HepG2 (cell line): Measurements from ENCODE around the gene PMEPA1. TPM values are rescaled to one million over a fixed set of nuclear protein-coding genes. Genes with fewer than 3 reads are reported as not detected.

Source experiments
- ATAC-seq: fragments of 200-7000 bp; cut with Tn5 transposase; 3 replicates; pipeline ENCODE4 v1.9.1; 2020; ENCODE audit warnings: mild to moderate bottlenecking, moderate library complexity
- BruUV-seq: library from RNA; stranded (reverse); fragments of 400-500 nt; replicated peaks from 2 replicates; lab custom pipeline; 2021; lab: Mats Ljungman, UMichigan
- CTCF ChIA-PET: fragments of 300-600 bp; formaldehyde crosslinking; extraction: SDS; loops from one replicate; lab custom pipeline; 2021; ENCODE audit warnings: low total read pairs, inconsistent platforms, low intra/inter-chr PET ratio; lab: Yijun Ruan, JAX
- POLR2A ChIA-PET: fragments of 350-600 bp; sonication (Branson Sonifier 250); formaldehyde crosslinking; loops from one replicate; lab custom pipeline; 2020; ENCODE audit warnings: antibody characterized with exemption, inconsistent platforms; lab: Yijun Ruan, JAX
- DNase-seq: peaks from one replicate; pipeline ENCODE4 v3.0.0-alpha.2; 2015; ENCODE audit warnings: low spot score
- FAIRE-seq: peaks from 3 replicates; lab custom pipeline; 2011; peaks lifted over from hg19 to GRCh38; lab: Jason Lieb, UNC
- H2AFZ ChIP-seq: one replicate; pipeline ENCODE4 v1.6.1; 2011; ENCODE audit warnings: low read length, inconsistent platforms
- H3K27ac ChIP-seq: fragments of 300-600 bp; 3 replicates; pipeline ENCODE4 v1.8.0; 2011; ENCODE audit warnings: mixed run types, mild to moderate bottlenecking, mixed read lengths, low read length, inconsistent platforms; ENCODE audit not compliant: insufficient read depth; ENCODE audit errors: extremely low read length
- H3K27me3 ChIP-seq, 2 experiments: fragments of 200-600 bp in 1 of 2; 2 replicates in 1 of 2; 3 replicates in 1 of 2; pipeline versions ENCODE4 v1.6.0 to v1.8.0; 2011; ENCODE audit warnings: low read length in 2 of 2, mild to moderate bottlenecking in 2 of 2, moderate library complexity in 2 of 2, inconsistent platforms in 1 of 2; ENCODE audit not compliant: insufficient read depth in 2 of 2, control insufficient read depth in 1 of 2
- H3K36me3 ChIP-seq, 2 experiments: fragments of 200-600 bp in 1 of 2; replicated peaks in 1 of 2; 2 replicates in 1 of 2; 3 replicates in 1 of 2; pipeline versions ENCODE4 v1.5.1 to v1.8.0; 2011; ENCODE audit warnings: low read length in 2 of 2, inconsistent platforms in 1 of 2; ENCODE audit not compliant: insufficient read depth in 2 of 2, control insufficient read depth in 1 of 2
- H3K4me1 ChIP-seq: 2 replicates; pipeline ENCODE4 v1.5.1; 2012; ENCODE audit warnings: low read length, inconsistent platforms; ENCODE audit not compliant: insufficient read depth
- H3K4me2 ChIP-seq: 2 replicates; pipeline ENCODE4 v1.6.0; 2011; ENCODE audit warnings: low read depth, low read length, inconsistent platforms
- H3K4me3 ChIP-seq, 3 experiments: fragments of 200-600 bp in 1 of 3; sonication (generic), shearing (Covaris generic) in 1 of 3; replicated peaks in 1 of 3; 2 replicates each; pipeline ENCODE4 v1.5.1; 2011 to 2016; ENCODE audit warnings: low read length in 3 of 3, inconsistent platforms in 2 of 3, low read depth in 2 of 3, mild to moderate bottlenecking in 2 of 3, control low read depth in 1 of 3, mixed read lengths in 1 of 3; ENCODE audit not compliant: insufficient read depth in 1 of 3
- H3K79me2 ChIP-seq: one replicate; pipeline ENCODE4 v1.6.1; 2011; ENCODE audit warnings: low read length, inconsistent platforms; ENCODE audit not compliant: insufficient read depth
- H3K9ac ChIP-seq: 2 replicates; pipeline ENCODE4 v1.6.0; 2011; ENCODE audit warnings: mild to moderate bottlenecking, low read depth, low read length, inconsistent platforms; ENCODE audit not compliant: insufficient read depth
- H3K9me3 ChIP-seq: 2 replicates; pipeline ENCODE4 v1.5.1; 2012; ENCODE audit warnings: mild to moderate bottlenecking, low read length
- H4K20me1 ChIP-seq: 2 replicates; pipeline ENCODE4 v1.6.0; 2011; ENCODE audit warnings: inconsistent platforms, mild to moderate bottlenecking, low read length, moderate library complexity; ENCODE audit not compliant: insufficient read depth
- ARID5B ChIP-seq: IDR thresholded peaks from 2 replicates; pipeline ENCODE4 v1.4.0; 2020; ENCODE audit warnings: mild to moderate bottlenecking, missing genetic modification reagents
- ATF7 ChIP-seq, 2 experiments: fragments of 450-650 bp in 1 of 2; sonication (generic) in 1 of 2; formaldehyde crosslinking in 1 of 2; IDR thresholded peaks; 2 replicates each; pipeline versions ENCODE4 v1.4.0 to v1.6.1; 2016 to 2020; ENCODE audit warnings: antibody characterized with exemption in 1 of 2, mild to moderate bottlenecking in 1 of 2, missing genetic modification reagents in 1 of 2
- BCL6 ChIP-seq: IDR thresholded peaks from 2 replicates; pipeline ENCODE4 v1.6.1; 2016; ENCODE audit warnings: missing genetic modification reagents, missing compliant biosample characterization
- CEBPB ChIP-seq: IDR thresholded peaks from 2 replicates; pipeline ENCODE4 v1.6.1; 2011; ENCODE audit warnings: low read depth, low read length, improper control_type of control experiment, borderline replicate concordance
- CEBPG ChIP-seq: IDR thresholded peaks from 2 replicates; pipeline ENCODE4 v1.6.1; 2016
- IKZF1 ChIP-seq: fragments of 450-650 bp; IDR thresholded peaks from 2 replicates; pipeline ENCODE4 v1.7.1; 2016
- MAFF ChIP-seq: IDR thresholded peaks from 2 replicates; pipeline ENCODE4 v1.6.1; 2011; ENCODE audit warnings: low read depth, low read length, improper control_type of control experiment
- MAFK ChIP-seq, 2 experiments: IDR thresholded peaks in 1 of 2; conservative IDR thresholded peaks in 1 of 2; 2 replicates each; pipeline ENCODE4 v1.6.1; 2011; ENCODE audit warnings: improper control_type of control experiment in 2 of 2, low read length in 2 of 2
- WGBS: methylation state at CpG from one replicate; pipeline ENCODE4 v1.1.6; 2017; ENCODE audit warnings: low lambda C conversion rate; 5-methylcytosine and 5-hydroxymethylcytosine counted together
- in situ Hi-C: cut with HindIII; loops from 2 replicates; pipeline ENCODE4 v1.10.0; 2017; ENCODE audit warnings: low pct_unique_long_range_greater_than_20kb; ENCODE audit not compliant: extremely low pct_ligation_motif_present
- intact Hi-C: fragments of 100-400 bp; cut with micrococcal nuclease; formaldehyde crosslinking; loops from one replicate; pipeline ENCODE4 v1.10.0; 2022; ENCODE audit not compliant: unreplicated experiment
- polyA plus RNA-seq, 8 experiments: library from polyadenylated mRNA; depleted of rRNA in 3 of 8; stranded (reverse) in 7 of 8; unstranded in 1 of 8; fragments of >200 nt; fragmentation: Illumina TruSeq in 4 of 8; extraction: Trizol in 4 of 8; gene quantifications; 2 replicates each; pipeline versions ENCODE4 v1.2.1 to v1.2.3, GENCODE V29; 2011 to 2016; ENCODE audit warnings: low read depth in 4 of 8, missing spikeins in 1 of 8, mixed read lengths in 1 of 8; ENCODE audit not compliant: insufficient read depth in 1 of 8
- total RNA-seq, 5 experiments: library from RNA; depleted of rRNA; stranded (reverse); fragments of >200 nt; fragmentation: Illumina TruSeq; extraction: Trizol; gene quantifications; 2 replicates each; pipeline ENCODE4 v1.2.3, GENCODE V29; 2016; ENCODE audit warnings: low read depth in 1 of 5

PMEPA1 gene
- total and polyA plus RNA-seq, 2 of the 13 experiments (the other 11 are each of a cell fraction or from before 2014, with no cell fraction given): not detected

GRCh38 chr20:57672164-57672563, 37.7 kb downstream of the PMEPA1 start (continued):
- TF ChIP-seq IKZF1: no peak
- TF ChIP-seq, all 625 proteins: peak for 2

DNA sequence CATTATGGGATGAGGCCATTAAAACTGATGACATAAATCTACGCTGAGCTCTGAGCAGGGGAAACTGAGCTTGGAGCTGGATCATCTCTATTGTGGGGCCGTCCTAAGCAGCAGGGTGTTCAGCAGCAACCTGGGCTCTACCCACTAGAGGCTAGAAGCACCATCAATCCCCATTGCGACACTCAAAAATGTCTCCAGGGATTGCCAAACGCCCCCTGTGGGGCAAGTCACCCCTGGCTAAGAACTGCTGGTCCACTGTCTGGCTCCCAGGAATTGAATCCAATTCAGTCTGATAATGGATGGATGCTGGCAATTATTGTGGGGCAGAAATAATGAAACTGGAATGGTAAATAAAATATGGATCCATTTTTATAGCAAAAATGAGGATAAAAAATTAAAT, 38.2 kb downstream of the PMEPA1 start:
- H3K9me3 ChIP-seq: no peaks in the 10 kb centered on the region
- no peaks in the 10 kb centered on the region for H3K79me2 ChIP-seq
- peak; percentile 4 for FAIRE-seq
- no peak overlapping the region for H2AFZ ChIP-seq
- no peak overlapping the region for H3K9ac ChIP-seq
- in situ Hi-C loops: no loop called here
- H3K36me3 ChIP-seq: no peaks in the 10 kb centered on the region
- intact Hi-C loops: no loop called here
- no peaks in the 10 kb centered on the region for H3K4me1 ChIP-seq
- 20% methylated on average over 4 of the region's 4 CpGs for WGBS
- H3K27me3 ChIP-seq: peaks cover 15 to 93% of the 10 kb centered on the region in 2 experiments
- TF ChIP-seq CEBPB (peak; percentile 79), BCL6 (CRISPR knock-in tag) (no peak), ATF7 (IDR thresholded peaks at IDR 0.05) (no peak), ATF7 (CRISPR knock-in tag; IDR thresholded peaks at IDR 0.05) (no peak), CEBPG (CRISPR knock-in tag) (0 out of 2 replicates have a peak, but pooled peaks have one; percentile 9)
- no peak; the same call in 2 of the 3 replicates for ATAC-seq
- no TSS peak for BruUV-seq
- CTCF ChIA-PET: no interaction called here
- H3K27ac ChIP-seq: no peak overlapping the region
- H3K4me3 ChIP-seq: no peak overlapping the region
- H3K4me2 ChIP-seq: no peak overlapping the region
- H4K20me1 ChIP-seq: no peaks in the 10 kb centered on the region; the same call in 1 of the 2 replicates
- POLR2A ChIA-PET: no interaction called here
- no peak for DNase-seq

DNA sequence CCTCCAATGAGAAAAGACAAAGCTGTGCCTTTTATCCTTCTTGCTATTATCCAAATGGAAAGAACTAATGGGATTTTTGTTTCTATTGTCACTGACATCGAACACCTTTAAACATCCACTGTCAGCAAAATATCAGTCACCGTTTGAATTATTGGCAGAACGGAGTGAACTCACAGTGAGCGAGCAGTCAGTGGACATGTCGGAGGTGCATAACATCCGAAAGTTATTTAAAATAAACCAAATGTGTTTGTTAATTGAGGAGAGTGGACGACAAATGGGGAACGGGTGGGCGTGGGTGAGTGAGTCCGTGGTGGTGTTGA, 38.8 kb downstream of the PMEPA1 start:
- Histone ChIP-seq H4K20me1 (no peaks in the 10 kb centered on the region; the same call in 1 of the 2 replicates), H3K4me1 (no peaks in the 10 kb centered on the region), H3K4me2 (no peak overlapping the region), H2AFZ (no peak overlapping the region), H3K9me3 (no peaks in the 10 kb centered on the region), H3K9ac (no peak overlapping the region), H3K27me3 (peaks cover 15 to 93% of the 10 kb centered on the region in 2 experiments), H3K79me2 (no peaks in the 10 kb centered on the region), H3K27ac (no peak overlapping the region), H3K4me3 (no peak overlapping the region), H3K36me3 (no peaks in the 10 kb centered on the region)
- TF ChIP-seq ARID5B (CRISPR knock-in tag) (no peak), MAFF (peak; percentile 82), MAFK (conservative IDR thresholded peaks at IDR 0.05 in 1 of 2, IDR thresholded peaks at IDR 0.05 in 1 of 2; ENCODE audit: low read length in 2 of 2) (peak; percentile 87 to 88)
- ChIA-PET POLR2A (no interaction called here), CTCF (no interaction called here)
- no peak for FAIRE-seq
- no peak for DNase-seq
- intact Hi-C loops: no loop called here
- in situ Hi-C loops: no loop called here
- ATAC-seq: no peak
- WGBS: 29% methylated on average over 10 of the region's 10 CpGs
- no TSS peak for BruUV-seq
